Measurements from ENCODE around the gene PMF1.

Gene PMF1

DNA sequence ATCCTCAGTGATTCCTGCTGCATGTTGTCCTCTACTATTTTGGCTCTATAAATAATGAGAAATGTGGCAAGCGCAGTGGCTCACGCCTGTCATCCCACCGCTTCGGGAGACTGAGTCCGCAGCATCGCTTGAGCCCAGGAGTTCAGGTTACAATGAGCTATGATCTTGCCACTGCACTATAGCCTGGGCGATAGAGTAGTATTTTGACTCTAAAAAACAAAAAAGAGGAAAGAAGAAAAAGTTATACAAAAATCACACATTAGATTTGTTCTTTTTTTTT lies 19.7 kb upstream of the PMF1 start:
- TF ChIP-seq, protein P1, sequence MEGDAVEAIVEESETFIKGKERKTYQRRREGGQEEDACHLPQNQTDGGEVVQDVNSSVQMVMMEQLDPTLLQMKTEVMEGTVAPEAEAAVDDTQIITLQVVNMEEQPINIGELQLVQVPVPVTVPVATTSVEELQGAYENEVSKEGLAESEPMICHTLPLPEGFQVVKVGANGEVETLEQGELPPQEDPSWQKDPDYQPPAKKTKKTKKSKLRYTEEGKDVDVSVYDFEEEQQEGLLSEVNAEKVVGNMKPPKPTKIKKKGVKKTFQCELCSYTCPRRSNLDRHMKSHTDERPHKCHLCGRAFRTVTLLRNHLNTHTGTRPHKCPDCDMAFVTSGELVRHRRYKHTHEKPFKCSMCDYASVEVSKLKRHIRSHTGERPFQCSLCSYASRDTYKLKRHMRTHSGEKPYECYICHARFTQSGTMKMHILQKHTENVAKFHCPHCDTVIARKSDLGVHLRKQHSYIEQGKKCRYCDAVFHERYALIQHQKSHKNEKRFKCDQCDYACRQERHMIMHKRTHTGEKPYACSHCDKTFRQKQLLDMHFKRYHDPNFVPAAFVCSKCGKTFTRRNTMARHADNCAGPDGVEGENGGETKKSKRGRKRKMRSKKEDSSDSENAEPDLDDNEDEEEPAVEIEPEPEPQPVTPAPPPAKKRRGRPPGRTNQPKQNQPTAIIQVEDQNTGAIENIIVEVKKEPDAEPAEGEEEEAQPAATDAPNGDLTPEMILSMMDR (IDR thresholded peaks at IDR 0.05; ENCODE audit: borderline replicate concordance, insufficient read depth, low read depth, low read length): no peak

DNA sequence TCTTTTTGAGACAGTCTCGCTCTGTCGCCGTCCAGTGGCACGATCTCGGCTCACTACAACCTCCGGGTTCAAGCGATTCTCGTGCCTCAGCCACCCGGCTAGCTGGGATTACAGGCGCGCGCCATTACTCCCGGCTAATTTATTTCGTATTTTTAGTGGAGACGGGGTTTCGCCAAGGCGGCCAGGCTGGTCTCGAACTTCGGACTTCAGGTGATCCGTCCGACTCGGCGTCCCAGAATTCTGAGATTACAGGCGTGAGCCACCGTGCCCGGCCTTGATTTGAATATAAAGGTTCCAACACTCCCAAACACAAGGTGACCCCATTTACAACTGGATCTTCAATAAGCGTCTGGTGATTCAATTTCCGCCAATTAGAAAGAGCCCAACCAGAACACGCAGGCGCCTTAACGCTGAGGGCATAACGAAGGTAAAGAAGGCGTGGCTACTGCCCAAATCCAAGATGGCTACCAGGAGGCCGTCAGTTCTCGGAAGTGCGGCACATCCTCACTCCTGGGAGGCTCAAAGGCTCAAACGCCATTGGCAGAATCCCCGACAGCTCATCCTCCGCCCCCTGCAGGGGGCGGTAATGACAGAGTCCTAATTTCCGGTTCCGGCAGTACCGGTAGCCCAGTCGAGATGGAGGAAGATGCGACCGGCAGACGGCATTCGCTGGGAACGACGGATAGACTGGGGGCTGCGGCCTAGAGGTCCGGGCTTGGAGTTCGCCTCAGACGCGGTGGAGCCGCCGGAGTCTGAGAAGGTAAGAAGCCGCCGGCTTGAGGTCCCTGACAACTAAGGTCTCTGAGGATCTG lies 19.1 kb upstream of the PMF1 start, which contains the start of gene SLC25A44:
Gene SLC25A44 (plus strand): TSS at position 617 of the 812 bp plus-strand sequence. CDS start 5,744 bp downstream, outside the sequence.
- peak within 1 kb of the TSS; percentile 76 for H3K4me3 ChIP-seq (ENCODE audit: low read depth, low read length)
- TF ChIP-seq, protein P1 (IDR thresholded peaks at IDR 0.05; ENCODE audit: borderline replicate concordance, insufficient read depth, low read depth, low read length): peak; percentile 40; the same call in 1 of the 2 replicates

More for the DNA sequence above, 19.7 kb upstream of the PMF1 start:
- H3K4me3 ChIP-seq (ENCODE audit: low read depth, low read length): peak overlapping the region; percentile 52

DNA sequence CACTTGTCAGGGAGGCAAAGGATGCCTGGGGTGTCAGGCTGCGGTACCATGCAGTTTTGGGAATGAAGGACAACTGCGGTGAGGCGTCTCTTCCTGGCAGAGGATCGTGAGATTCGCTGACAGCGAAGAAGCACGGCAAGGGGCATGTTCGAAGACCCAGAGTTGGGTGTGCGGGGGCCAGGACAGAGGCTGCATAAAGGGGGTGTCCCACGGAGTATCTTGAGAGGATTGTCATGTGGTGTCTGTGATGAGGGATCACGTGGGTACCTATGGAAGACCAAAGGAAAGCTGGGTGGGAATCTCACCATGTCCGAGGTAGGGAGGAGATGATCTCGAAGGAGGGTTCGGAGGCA lies 18.5 kb upstream of the PMF1 start:
- TF ChIP-seq, protein P1 (IDR thresholded peaks at IDR 0.05; ENCODE audit: borderline replicate concordance, insufficient read depth, low read depth, low read length): no peak
- H3K4me3 ChIP-seq (ENCODE audit: low read depth, low read length): peak overlapping the region; percentile 76

DNA sequence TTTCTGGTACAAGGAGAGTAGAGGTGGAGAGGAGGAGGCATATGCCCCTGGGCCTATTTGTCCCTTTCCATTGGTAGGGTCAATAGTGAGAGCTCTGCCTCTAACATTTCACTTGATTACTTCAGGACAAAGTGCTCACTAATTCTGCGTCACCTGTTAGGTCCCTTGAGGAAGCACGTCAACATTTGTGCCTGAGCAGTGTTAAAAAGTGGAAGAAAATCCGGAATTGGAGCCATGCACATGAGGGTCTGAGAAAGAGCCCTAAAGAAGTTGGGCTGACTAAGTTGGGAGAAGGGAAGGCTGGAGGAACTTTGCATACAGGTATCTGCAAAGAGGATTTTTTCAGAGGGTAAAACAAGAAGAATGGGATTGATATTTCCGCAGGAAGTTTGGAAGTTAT lies 17.0 kb upstream of the PMF1 start:
- TF ChIP-seq, protein P1 (IDR thresholded peaks at IDR 0.05; ENCODE audit: borderline replicate concordance, insufficient read depth, low read depth, low read length): no peak
- no peak overlapping the region for H3K4me3 ChIP-seq (ENCODE audit: low read depth, low read length)

DNA sequence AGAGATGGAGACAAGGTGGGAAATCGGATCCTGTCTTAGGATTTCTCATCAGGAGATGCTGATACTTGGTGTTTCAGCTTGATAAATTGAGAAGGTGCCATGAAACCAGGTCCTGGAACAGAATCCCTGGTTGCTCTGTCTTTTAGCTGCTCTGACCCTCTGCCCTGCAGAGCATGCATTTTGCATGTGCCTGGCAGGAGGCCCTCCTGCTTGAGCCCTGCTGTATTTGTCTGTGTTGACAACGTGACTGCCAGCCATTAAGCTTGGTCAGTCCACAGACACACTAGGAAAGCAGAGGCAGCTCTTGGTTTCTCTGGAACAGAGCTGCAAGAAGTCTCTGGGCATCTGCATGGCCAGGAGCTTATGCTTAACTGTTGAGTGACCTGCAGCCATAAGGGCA lies 16.4 kb upstream of the PMF1 start:
- H3K4me3 ChIP-seq (ENCODE audit: low read depth, low read length): no peak overlapping the region
- TF ChIP-seq, protein P1 (IDR thresholded peaks at IDR 0.05; ENCODE audit: borderline replicate concordance, insufficient read depth, low read depth, low read length): no peak

DNA sequence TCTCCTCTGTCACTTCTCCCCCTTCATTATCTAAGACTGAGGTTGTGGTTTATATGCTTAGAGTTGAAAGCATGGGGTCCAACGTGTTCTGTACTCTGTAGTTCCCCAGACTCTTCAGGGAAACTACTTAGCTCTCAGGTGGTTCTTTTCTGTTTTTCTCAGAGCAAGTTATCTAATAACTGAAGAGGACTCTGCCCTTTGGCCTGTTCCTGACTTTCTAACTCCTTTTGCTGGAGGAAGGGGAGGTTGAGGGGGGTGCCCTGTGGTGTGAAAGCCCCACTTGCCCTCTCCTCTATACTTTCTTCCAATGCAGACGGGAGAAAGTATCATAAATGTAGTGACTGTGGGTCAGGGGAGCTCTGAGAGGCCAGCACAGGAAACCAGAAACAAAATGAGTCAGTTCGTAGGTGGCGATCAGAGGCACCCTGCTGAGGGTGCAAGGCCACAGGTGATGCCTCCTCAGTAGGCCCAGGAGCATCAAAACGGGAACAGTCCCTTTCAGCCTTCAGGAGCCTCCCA lies 13.9 kb upstream of the PMF1 start:
- TF ChIP-seq, protein P1 (IDR thresholded peaks at IDR 0.05; ENCODE audit: borderline replicate concordance, insufficient read depth, low read depth, low read length): no peak
- no peak overlapping the region for H3K4me3 ChIP-seq (ENCODE audit: low read depth, low read length)

DNA sequence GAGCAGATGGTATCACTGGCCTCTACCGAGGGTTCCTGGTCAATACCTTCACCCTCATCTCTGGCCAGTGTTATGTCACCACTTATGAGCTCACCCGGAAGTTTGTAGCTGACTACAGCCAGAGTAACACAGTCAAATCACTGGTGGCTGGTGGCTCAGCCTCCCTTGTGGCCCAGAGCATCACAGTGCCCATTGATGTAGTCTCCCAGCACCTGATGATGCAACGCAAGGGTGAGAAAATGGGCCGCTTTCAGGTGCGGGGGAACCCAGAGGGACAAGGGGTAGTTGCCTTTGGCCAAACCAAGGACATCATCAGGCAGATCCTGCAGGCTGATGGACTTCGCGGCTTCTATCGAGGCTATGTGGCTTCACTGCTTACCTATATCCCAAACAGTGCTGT lies 12.8 kb upstream of the PMF1 start:
- TF ChIP-seq, protein P1 (IDR thresholded peaks at IDR 0.05; ENCODE audit: borderline replicate concordance, insufficient read depth, low read depth, low read length): no peak
- H3K4me3 ChIP-seq (ENCODE audit: low read depth, low read length): no peak overlapping the region
